Measurements from ENCODE around the gene IL12RB2. TPM values are rescaled to one million over a fixed set of nuclear protein-coding genes. Genes with fewer than 3 reads are reported as not detected.

The IL12RB2 gene
- total and polyA plus RNA-seq, 2 experiments from 2014 or later, result 0.79 to 1.7 TPM

DNA sequence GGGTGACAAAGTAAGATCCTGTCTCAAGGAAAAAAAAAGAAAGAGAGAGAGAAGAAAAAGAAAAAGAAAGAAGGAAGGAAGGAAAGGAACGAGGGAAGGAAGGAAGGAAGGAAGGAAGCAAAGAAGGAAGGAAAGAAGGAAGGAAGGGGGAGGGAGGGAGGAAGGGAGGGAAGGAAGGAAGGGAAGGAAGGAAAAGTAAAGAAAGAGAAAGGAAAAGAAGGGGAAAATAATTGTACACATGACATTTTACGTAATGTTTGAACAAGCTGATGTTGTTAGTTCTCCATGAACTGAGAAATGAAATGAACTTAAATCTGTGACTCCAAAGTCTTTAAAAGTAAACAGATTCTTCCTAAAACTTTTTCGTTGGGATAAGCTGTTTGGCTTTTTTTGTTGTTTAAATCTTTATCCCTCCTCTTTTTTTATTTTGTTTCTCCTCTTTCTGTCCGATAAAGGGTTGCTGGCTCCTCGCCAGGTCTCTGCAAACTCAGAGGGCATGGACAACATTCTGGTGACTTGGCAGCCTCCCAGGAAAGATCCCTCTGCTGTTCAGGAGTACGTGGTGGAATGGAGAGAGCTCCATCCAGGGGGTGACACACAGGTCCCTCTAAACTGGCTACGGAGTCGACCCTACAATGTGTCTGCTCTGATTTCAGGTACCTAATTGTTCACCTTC, 59.8 kb downstream of the IL12RB2 start (continued):
- TF ChIP-seq STAT1 (IDR thresholded peaks at IDR 0.05; ENCODE audit: unreplicated experiment) (no peak), NANOG (IDR thresholded peaks at IDR 0.05; ENCODE audit: borderline replicate concordance) (no peak), JUNB (IDR thresholded peaks at IDR 0.05; ENCODE audit: unreplicated experiment) (no peak), CREB1 (CRISPR knock-in tag; IDR thresholded peaks at IDR 0.05; ENCODE audit: low read depth) (no peak)
- TF ChIP-seq, protein P1, sequence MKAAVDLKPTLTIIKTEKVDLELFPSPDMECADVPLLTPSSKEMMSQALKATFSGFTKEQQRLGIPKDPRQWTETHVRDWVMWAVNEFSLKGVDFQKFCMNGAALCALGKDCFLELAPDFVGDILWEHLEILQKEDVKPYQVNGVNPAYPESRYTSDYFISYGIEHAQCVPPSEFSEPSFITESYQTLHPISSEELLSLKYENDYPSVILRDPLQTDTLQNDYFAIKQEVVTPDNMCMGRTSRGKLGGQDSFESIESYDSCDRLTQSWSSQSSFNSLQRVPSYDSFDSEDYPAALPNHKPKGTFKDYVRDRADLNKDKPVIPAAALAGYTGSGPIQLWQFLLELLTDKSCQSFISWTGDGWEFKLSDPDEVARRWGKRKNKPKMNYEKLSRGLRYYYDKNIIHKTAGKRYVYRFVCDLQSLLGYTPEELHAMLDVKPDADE (IDR thresholded peaks at IDR 0.05), result no peak
- TF ChIP-seq, protein P2, sequence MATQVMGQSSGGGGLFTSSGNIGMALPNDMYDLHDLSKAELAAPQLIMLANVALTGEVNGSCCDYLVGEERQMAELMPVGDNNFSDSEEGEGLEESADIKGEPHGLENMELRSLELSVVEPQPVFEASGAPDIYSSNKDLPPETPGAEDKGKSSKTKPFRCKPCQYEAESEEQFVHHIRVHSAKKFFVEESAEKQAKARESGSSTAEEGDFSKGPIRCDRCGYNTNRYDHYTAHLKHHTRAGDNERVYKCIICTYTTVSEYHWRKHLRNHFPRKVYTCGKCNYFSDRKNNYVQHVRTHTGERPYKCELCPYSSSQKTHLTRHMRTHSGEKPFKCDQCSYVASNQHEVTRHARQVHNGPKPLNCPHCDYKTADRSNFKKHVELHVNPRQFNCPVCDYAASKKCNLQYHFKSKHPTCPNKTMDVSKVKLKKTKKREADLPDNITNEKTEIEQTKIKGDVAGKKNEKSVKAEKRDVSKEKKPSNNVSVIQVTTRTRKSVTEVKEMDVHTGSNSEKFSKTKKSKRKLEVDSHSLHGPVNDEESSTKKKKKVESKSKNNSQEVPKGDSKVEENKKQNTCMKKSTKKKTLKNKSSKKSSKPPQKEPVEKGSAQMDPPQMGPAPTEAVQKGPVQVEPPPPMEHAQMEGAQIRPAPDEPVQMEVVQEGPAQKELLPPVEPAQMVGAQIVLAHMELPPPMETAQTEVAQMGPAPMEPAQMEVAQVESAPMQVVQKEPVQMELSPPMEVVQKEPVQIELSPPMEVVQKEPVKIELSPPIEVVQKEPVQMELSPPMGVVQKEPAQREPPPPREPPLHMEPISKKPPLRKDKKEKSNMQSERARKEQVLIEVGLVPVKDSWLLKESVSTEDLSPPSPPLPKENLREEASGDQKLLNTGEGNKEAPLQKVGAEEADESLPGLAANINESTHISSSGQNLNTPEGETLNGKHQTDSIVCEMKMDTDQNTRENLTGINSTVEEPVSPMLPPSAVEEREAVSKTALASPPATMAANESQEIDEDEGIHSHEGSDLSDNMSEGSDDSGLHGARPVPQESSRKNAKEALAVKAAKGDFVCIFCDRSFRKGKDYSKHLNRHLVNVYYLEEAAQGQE (IDR thresholded peaks at IDR 0.05; ENCODE audit: unreplicated experiment), result no peak

DNA sequence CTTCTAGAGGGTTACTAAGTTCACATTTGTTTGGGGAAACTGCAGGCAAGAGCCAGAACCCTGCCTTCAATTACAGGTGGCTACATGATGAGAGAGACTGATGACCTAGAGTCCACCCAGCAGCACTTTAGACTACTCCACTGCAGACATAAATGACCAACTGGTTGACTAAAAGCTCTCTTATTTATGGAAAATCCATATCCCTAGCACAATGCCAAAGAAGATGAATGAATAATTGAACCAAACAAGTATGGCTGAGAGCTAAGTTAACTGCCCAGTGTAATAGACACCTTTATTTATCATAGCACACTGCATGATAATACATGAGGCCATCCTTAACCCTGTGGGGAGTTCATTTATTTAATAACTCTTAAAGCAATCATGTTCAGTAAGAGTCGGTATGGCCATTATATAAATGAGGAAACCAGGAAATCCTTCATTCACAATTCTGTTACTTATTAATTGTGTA, 60.4 kb downstream of the IL12RB2 start:
- Mint-ChIP-seq H3K4me3 (no peak overlapping the region), H3K36me3 (ENCODE audit: low read depth) (no peaks in the 10 kb centered on the region), H3K9me3 (no peaks in the 10 kb centered on the region; the same call in 2 of the 3 replicates), H3K27me3 (ENCODE audit: insufficient read depth, low read depth, poor library complexity) (no peaks in the 10 kb centered on the region), H3K27ac (no peak overlapping the region), H3K4me1 (peaks cover 9% of the 10 kb centered on the region)
- Histone ChIP-seq H3K79me2 (replicated peaks; ENCODE audit: insufficient read depth) (no peaks in the 10 kb centered on the region), H4K20me1 (replicated peaks; ENCODE audit: insufficient read depth) (no peaks in the 10 kb centered on the region), H3K9me2 (ENCODE audit: insufficient read depth) (peaks cover 2% of the 10 kb centered on the region; the same call in 1 of the 2 replicates), H3K27ac (ENCODE audit: low read depth) (no peak overlapping the region), H3K27me3 (ENCODE audit: insufficient read depth) (no peaks in the 10 kb centered on the region), H3K4me2 (no peak overlapping the region), H2AFZ (no peak overlapping the region; the same call in 1 of the 2 replicates), H3K4me3 (no peak overlapping the region), H3K36me3 (ENCODE audit: insufficient read depth) (no peaks in the 10 kb centered on the region), H3F3A (replicated peaks; ENCODE audit: low read depth) (no peaks in the 10 kb centered on the region), H3K4me1 (ENCODE audit: insufficient read depth) (no peaks in the 10 kb centered on the region)
- ATAC-seq, result no peak
- no peak for DNase-seq (ENCODE audit: low spot score)
- TF ChIP-seq STAT1 (IDR thresholded peaks at IDR 0.05; ENCODE audit: unreplicated experiment) (no peak), CREB1 (CRISPR knock-in tag; IDR thresholded peaks at IDR 0.05; ENCODE audit: low read depth) (no peak), EZH2 (IDR thresholded peaks at IDR 0.05; ENCODE audit: low read depth, unreplicated experiment) (no peak), EZH2phosphoT487 (IDR thresholded peaks at IDR 0.05; ENCODE audit: unreplicated experiment) (no peak), ZNF331 (CRISPR knock-in tag; IDR thresholded peaks at IDR 0.05; ENCODE audit: low read depth) (no peak), JUNB (IDR thresholded peaks at IDR 0.05; ENCODE audit: unreplicated experiment) (no peak), POLR2AphosphoS5 (IDR thresholded peaks at IDR 0.05; ENCODE audit: low read depth) (no peak)
- TF ChIP-seq, protein P2 (IDR thresholded peaks at IDR 0.05; ENCODE audit: unreplicated experiment), result no peak
- TF ChIP-seq, protein P3, sequence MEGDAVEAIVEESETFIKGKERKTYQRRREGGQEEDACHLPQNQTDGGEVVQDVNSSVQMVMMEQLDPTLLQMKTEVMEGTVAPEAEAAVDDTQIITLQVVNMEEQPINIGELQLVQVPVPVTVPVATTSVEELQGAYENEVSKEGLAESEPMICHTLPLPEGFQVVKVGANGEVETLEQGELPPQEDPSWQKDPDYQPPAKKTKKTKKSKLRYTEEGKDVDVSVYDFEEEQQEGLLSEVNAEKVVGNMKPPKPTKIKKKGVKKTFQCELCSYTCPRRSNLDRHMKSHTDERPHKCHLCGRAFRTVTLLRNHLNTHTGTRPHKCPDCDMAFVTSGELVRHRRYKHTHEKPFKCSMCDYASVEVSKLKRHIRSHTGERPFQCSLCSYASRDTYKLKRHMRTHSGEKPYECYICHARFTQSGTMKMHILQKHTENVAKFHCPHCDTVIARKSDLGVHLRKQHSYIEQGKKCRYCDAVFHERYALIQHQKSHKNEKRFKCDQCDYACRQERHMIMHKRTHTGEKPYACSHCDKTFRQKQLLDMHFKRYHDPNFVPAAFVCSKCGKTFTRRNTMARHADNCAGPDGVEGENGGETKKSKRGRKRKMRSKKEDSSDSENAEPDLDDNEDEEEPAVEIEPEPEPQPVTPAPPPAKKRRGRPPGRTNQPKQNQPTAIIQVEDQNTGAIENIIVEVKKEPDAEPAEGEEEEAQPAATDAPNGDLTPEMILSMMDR (conservative IDR thresholded peaks at IDR 0.05; ENCODE audit: low read depth in 2 of 2), result no peak
